Urinary bladder (tissue), 4 donors: ENCODE results near the gene LRP1B. TPM values are rescaled to one million over a fixed set of nuclear protein-coding genes. Genes with fewer than 3 reads are reported as not detected.

Experiments
- DNase-seq: peaks from one replicate; pipeline ENCODE4 v3.0.0-alpha.2; 2015; ENCODE audit errors: extremely low spot score
- H3K27ac ChIP-seq: one replicate; pipeline ENCODE4 v1.5.1; 2013; ENCODE audit warnings: low read depth, mild to moderate bottlenecking, moderate library complexity
- H3K36me3 ChIP-seq: one replicate; pipeline ENCODE4 v1.6.1; 2013; ENCODE audit warnings: mild to moderate bottlenecking, moderate library complexity; ENCODE audit not compliant: insufficient read depth
- H3K4me1 ChIP-seq: one replicate; pipeline ENCODE4 v1.6.1; 2013; ENCODE audit warnings: mild to moderate bottlenecking, moderate library complexity; ENCODE audit not compliant: insufficient read depth
- H3K4me3 ChIP-seq: one replicate; pipeline ENCODE4 v1.5.1; 2013; ENCODE audit warnings: low read depth, low read length
- WGBS: extraction: QIAGEN DNeasy Blood & Tissue Kit; methylation state at CpG from one replicate; pipeline ENCODE4 v1.1.7; 2013; 5-methylcytosine and 5-hydroxymethylcytosine counted together
- polyA plus RNA-seq: library from polyadenylated mRNA; stranded (reverse); fragments of 200-250 nt; gene quantifications from one replicate; pipeline ENCODE4 v1.2.3, GENCODE V29; 2013
- total RNA-seq: library from RNA; depleted of rRNA; stranded (reverse); fragments of >200 nt; gene quantifications from one replicate; pipeline ENCODE4 v1.2.3, GENCODE V29; 2014
- donor health status: healthy with polysubstance abuse.
- donor health status: healthy.

Gene LRP1B
- total and polyA plus RNA-seq, 2 donors: 0.05 to 13.3 TPM

GRCh38 chr2:140698636-140699035 is 1432.2 kb downstream of the LRP1B start:
- no peaks in the 10 kb centered on the region for H3K36me3 ChIP-seq
- DNase-seq: no peak
- H3K27ac ChIP-seq: no peak overlapping the region
- no peak overlapping the region for H3K4me3 ChIP-seq
- 72% methylated on average over 2 of the region's 2 CpGs for WGBS
- no peaks in the 10 kb centered on the region for H3K4me1 ChIP-seq

- 88% methylated on average over 3 of the region's 3 CpGs for WGBS
- Histone ChIP-seq H3K36me3 (no peaks in the 10 kb centered on the region), H3K4me1 (no peaks in the 10 kb centered on the region), H3K27ac (no peak overlapping the region), H3K4me3 (no peak overlapping the region)
- DNase-seq: no peak
Observed at GRCh38 chr2:140696449-140696848, 1434.4 kb downstream of the LRP1B start.

- 94% methylated on average over 1 of the region's 1 CpG for WGBS
- no peak for DNase-seq
- H3K27ac ChIP-seq: no peak overlapping the region
- no peak overlapping the region for H3K4me3 ChIP-seq
- H3K36me3 ChIP-seq: no peaks in the 10 kb centered on the region
- no peaks in the 10 kb centered on the region for H3K4me1 ChIP-seq
Observed at GRCh38 chr2:140695155-140695554, 1435.7 kb downstream of the LRP1B start.

- Histone ChIP-seq H3K27ac (no peak overlapping the region), H3K4me1 (no peaks in the 10 kb centered on the region), H3K36me3 (no peaks in the 10 kb centered on the region), H3K4me3 (no peak overlapping the region)
- DNase-seq: no peak
Observed at GRCh38 chr2:140687825-140688224, 1443.0 kb downstream of the LRP1B start.

- DNase-seq: no peak
- H3K4me1 ChIP-seq: no peaks in the 10 kb centered on the region
- 91% methylated on average over 18 of the region's 18 CpGs for WGBS
Observed at GRCh38 chr2:140683658-140684057, 1447.2 kb downstream of the LRP1B start.

GRCh38 chr2:140680862-140681261 is 1450.0 kb downstream of the LRP1B start:
- WGBS: 92% methylated on average over 1 of the region's 1 CpG
- no peaks in the 10 kb centered on the region for H3K4me1 ChIP-seq
- H3K36me3 ChIP-seq: no peaks in the 10 kb centered on the region
- H3K27ac ChIP-seq: no peak overlapping the region
- no peak overlapping the region for H3K4me3 ChIP-seq
- no peak for DNase-seq

More at GRCh38 chr2:140683658-140684057, 1447.2 kb downstream of the LRP1B start:
- Histone ChIP-seq H3K36me3 (no peaks in the 10 kb centered on the region), H3K4me3 (no peak overlapping the region), H3K27ac (no peak overlapping the region)

GRCh38 chr2:140679752-140680151 is 1451.1 kb downstream of the LRP1B start:
- H3K4me1 ChIP-seq: no peaks in the 10 kb centered on the region
- H3K36me3 ChIP-seq: no peaks in the 10 kb centered on the region
- WGBS: 88% methylated on average over 4 of the region's 4 CpGs
- DNase-seq: no peak
- no peak overlapping the region for H3K4me3 ChIP-seq
- no peak overlapping the region for H3K27ac ChIP-seq

- Histone ChIP-seq H3K4me3 (no peak overlapping the region), H3K27ac (no peak overlapping the region), H3K4me1 (no peaks in the 10 kb centered on the region), H3K36me3 (no peaks in the 10 kb centered on the region)
- no peak for DNase-seq
- WGBS: 82% methylated on average over 3 of the region's 3 CpGs
Observed at GRCh38 chr2:140669911-140670310, 1460.9 kb downstream of the LRP1B start.

GRCh38 chr2:140667203-140667602 is 1463.6 kb downstream of the LRP1B start:
- DNase-seq: no peak
- Histone ChIP-seq H3K4me3 (no peak overlapping the region), H3K36me3 (no peaks in the 10 kb centered on the region), H3K27ac (no peak overlapping the region), H3K4me1 (no peaks in the 10 kb centered on the region)
- WGBS: 91% methylated on average over 2 of the region's 2 CpGs

- Histone ChIP-seq H3K36me3 (no peaks in the 10 kb centered on the region), H3K4me1 (no peaks in the 10 kb centered on the region), H3K27ac (no peak overlapping the region), H3K4me3 (no peak overlapping the region)
- 96% methylated on average over 1 of the region's 1 CpG for WGBS
- DNase-seq: no peak
Observed at GRCh38 chr2:140662504-140662903, 1468.3 kb downstream of the LRP1B start.

- Histone ChIP-seq H3K4me3 (no peak overlapping the region), H3K36me3 (no peaks in the 10 kb centered on the region), H3K27ac (no peak overlapping the region), H3K4me1 (no peaks in the 10 kb centered on the region)
- WGBS: 80% methylated on average over 2 of the region's 2 CpGs
- no peak for DNase-seq
Observed at GRCh38 chr2:140658760-140659692, 1471.8 kb downstream of the LRP1B start.

GRCh38 chr2:140657657-140658056 is 1473.2 kb downstream of the LRP1B start:
- no peak for DNase-seq
- no peaks in the 10 kb centered on the region for H3K36me3 ChIP-seq
- 67% methylated on average over 2 of the region's 2 CpGs for WGBS
- no peak overlapping the region for H3K4me3 ChIP-seq
- no peak overlapping the region for H3K27ac ChIP-seq
- H3K4me1 ChIP-seq: no peaks in the 10 kb centered on the region

GRCh38 chr2:140654565-140654964 is 1476.3 kb downstream of the LRP1B start:
- 62% methylated on average over 3 of the region's 3 CpGs for WGBS
- no peaks in the 10 kb centered on the region for H3K4me1 ChIP-seq

GRCh38 chr2:140650825-140651224 is 1480.0 kb downstream of the LRP1B start:
- WGBS: 72% methylated on average over 3 of the region's 3 CpGs
- no peaks in the 10 kb centered on the region for H3K36me3 ChIP-seq
- no peak overlapping the region for H3K27ac ChIP-seq
- H3K4me1 ChIP-seq: no peaks in the 10 kb centered on the region
- DNase-seq: no peak
- H3K4me3 ChIP-seq: no peak overlapping the region

More at GRCh38 chr2:140654565-140654964, 1476.3 kb downstream of the LRP1B start:
- H3K4me3 ChIP-seq: no peak overlapping the region
- DNase-seq: no peak
- no peaks in the 10 kb centered on the region for H3K36me3 ChIP-seq
- H3K27ac ChIP-seq: no peak overlapping the region
